DOHH2 (cell line): ENCODE results near the gene QRICH2.
A peak's percentile ranks its signal among the peaks of the same experiment; 100 is the strongest.

Experiments
- H3F3A ChIP-seq: fragments of 200-600 bp; sonication (generic), shearing (Covaris generic); 2 replicates; pipeline ENCODE4 v1.6.0; 2016; ENCODE audit warnings: antibody characterized with exemption, mild to moderate bottlenecking; ENCODE audit not compliant: control insufficient read depth, insufficient read depth
- H3K27ac ChIP-seq: fragments of 200-600 bp; sonication (generic); 2 replicates; pipeline ENCODE4 v1.5.1; 2014; ENCODE audit warnings: low read depth, mild to moderate bottlenecking, low read length, moderate library complexity
- H3K27me3 ChIP-seq: fragments of 200-600 bp; sonication (generic); 2 replicates; pipeline ENCODE4 v1.6.1; 2014; ENCODE audit warnings: mild to moderate bottlenecking, low read length, mixed read lengths; ENCODE audit not compliant: control insufficient read depth
- H3K36me3 ChIP-seq: fragments of 200-600 bp; sonication (generic); 2 replicates; pipeline ENCODE4 v1.6.1; 2014; ENCODE audit warnings: mild to moderate bottlenecking, low read length, moderate library complexity, mixed read lengths; ENCODE audit not compliant: control insufficient read depth
- H3K4me1 ChIP-seq: fragments of 200-600 bp; sonication (generic); 2 replicates; pipeline ENCODE4 v1.6.1; 2014; ENCODE audit warnings: mild to moderate bottlenecking, low read length, mixed read lengths; ENCODE audit not compliant: control insufficient read depth
- H3K4me2 ChIP-seq: fragments of 200-600 bp; sonication (generic); 2 replicates; pipeline ENCODE4 v1.6.0; 2014; ENCODE audit warnings: mild to moderate bottlenecking, low read length, moderate library complexity
- H3K4me3 ChIP-seq: fragments of 200-600 bp; sonication (generic); 2 replicates; pipeline ENCODE4 v1.5.1; 2014; ENCODE audit warnings: mild to moderate bottlenecking, low read length, mixed read lengths
- H3K79me2 ChIP-seq: fragments of 200-600 bp; sonication (generic); 2 replicates; pipeline ENCODE4 v1.6.1; 2014; ENCODE audit warnings: mild to moderate bottlenecking, low read length, mixed read lengths; ENCODE audit not compliant: control insufficient read depth
- H3K9me2 ChIP-seq: fragments of 200-600 bp; sonication (generic); replicated peaks from 2 replicates; pipeline ENCODE4 v1.6.1; 2014; ENCODE audit warnings: mild to moderate bottlenecking, low read length, mixed read lengths; ENCODE audit not compliant: control insufficient read depth
- H3K9me3 ChIP-seq: fragments of 200-600 bp; sonication (generic); 2 replicates; pipeline ENCODE4 v1.6.1; 2014; ENCODE audit warnings: antibody characterized with exemption, low read length, mixed read lengths; ENCODE audit not compliant: control insufficient read depth, insufficient read depth
- H4K20me1 ChIP-seq: fragments of 200-600 bp; sonication (generic); 2 replicates; pipeline ENCODE4 v1.6.0; 2014; ENCODE audit warnings: low read depth, mild to moderate bottlenecking, antibody characterized with exemption, low read length, moderate library complexity; ENCODE audit not compliant: control insufficient read depth, insufficient read depth
- CTCF ChIP-seq: fragments of 200-600 bp; sonication (generic); IDR thresholded peaks from one replicate; pipeline ENCODE4 v1.5.1; 2014; ENCODE audit warnings: antibody characterized with exemption, mild to moderate bottlenecking, low read depth, low read length; ENCODE audit not compliant: poor library complexity, severe bottlenecking
- EZH2phosphoT487 ChIP-seq: fragments of 200-600 bp; sonication (generic); IDR thresholded peaks from 2 replicates; pipeline ENCODE4 v1.6.1; 2017; ENCODE audit warnings: borderline replicate concordance, mild to moderate bottlenecking, antibody characterized with exemption, low read length, moderate library complexity, mixed read lengths

QRICH2 gene

DNA sequence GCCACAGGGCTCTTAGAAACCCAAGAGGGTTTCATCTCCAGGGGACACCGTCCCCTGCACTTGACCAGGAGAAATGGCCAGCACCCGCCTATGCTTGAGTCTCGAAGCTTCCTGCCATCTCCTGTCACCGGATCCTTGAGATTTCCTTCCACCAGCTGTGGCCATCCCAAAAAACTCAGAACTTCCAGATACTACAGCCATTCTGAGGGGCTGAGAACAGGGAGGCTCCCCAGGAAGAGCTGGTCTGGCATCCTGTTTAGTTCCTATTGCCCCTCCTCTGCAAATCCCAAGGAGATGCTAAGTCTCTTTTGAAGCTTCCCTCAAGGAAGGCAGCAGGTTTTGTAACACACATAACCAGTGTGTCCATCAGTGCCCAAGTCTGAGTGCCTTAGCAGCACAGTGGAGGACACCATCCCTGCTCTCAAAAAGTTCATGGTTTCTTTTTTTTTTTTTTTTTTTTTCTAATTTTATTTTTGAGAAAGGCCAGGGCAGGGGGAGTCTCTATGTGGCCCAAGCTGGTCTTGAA is 41.0 kb downstream of the QRICH2 start:
- Histone ChIP-seq H3K4me3 (peak overlapping the region; percentile 88), H3K36me3 (peaks cover 51% of the 10 kb centered on the region), H3K27ac (peak overlapping the region; percentile 91), H3K79me2 (peaks cover 57% of the 10 kb centered on the region), H3K27me3 (no peaks in the 10 kb centered on the region), H3K4me1 (peaks cover 81% of the 10 kb centered on the region), H3K4me2 (peak overlapping the region; percentile 81), H3K9me3 (no peaks in the 10 kb centered on the region), H3F3A (peaks cover 28% of the 10 kb centered on the region), H3K9me2 (no peaks in the 10 kb centered on the region), H4K20me1 (no peaks in the 10 kb centered on the region)
- TF ChIP-seq EZH2phosphoT487 (no peak), CTCF (no peak)

DNA sequence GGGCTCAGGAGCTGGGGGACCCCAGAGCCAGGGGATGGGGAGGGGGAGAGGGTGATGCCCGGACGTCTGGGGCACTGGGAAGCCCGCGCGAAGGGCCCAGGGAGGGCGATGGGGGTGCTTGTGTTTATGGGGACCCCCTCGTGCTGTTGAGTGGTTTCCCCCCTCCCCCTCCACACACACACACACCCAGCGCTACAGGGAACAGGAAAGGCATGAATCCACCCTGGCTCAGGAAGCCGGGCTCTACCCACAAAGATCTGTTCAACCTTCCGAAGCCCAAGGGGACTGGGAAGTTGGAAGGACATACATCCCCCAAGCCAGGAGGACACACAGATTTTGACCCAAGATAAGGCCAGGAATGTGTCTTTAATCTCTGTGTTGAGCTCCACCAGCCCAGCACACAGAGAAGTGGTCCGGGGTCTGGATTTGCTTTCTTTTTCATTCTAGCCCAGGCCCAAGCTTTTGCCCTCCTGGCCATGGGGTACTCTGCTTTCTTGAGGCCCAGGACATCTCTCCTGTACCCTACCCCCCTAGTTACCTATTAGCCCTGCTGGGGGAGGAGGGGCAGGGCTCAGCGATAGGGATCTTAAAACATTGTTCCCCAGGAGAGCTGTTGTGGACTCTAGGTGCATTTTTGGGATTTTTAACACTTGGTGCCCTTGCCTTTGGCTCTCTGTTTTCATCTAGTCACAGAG is 41.7 kb downstream of the QRICH2 start:
- Histone ChIP-seq H3K4me2 (peak overlapping the region; percentile 81), H3K36me3 (peaks cover 47% of the 10 kb centered on the region), H3K9me3 (no peaks in the 10 kb centered on the region), H3F3A (peaks cover 31% of the 10 kb centered on the region), H3K27me3 (no peaks in the 10 kb centered on the region), H3K4me1 (peaks cover 81% of the 10 kb centered on the region), H3K4me3 (peak overlapping the region; percentile 88), H4K20me1 (no peaks in the 10 kb centered on the region), H3K27ac (peak overlapping the region; percentile 91), H3K79me2 (peaks cover 53% of the 10 kb centered on the region), H3K9me2 (no peaks in the 10 kb centered on the region)
- TF ChIP-seq CTCF (no peak), EZH2phosphoT487 (no peak)

GRCh38 chr17:76265624-76266243 is 42.3 kb downstream of the QRICH2 start:
- no peaks in the 10 kb centered on the region for H4K20me1 ChIP-seq
- peak overlapping the region; percentile 88 for H3K4me3 ChIP-seq
- no peaks in the 10 kb centered on the region for H3K9me3 ChIP-seq
- H3K27me3 ChIP-seq = no peaks in the 10 kb centered on the region
- peaks cover 81% of the 10 kb centered on the region for H3K4me1 ChIP-seq
- peaks cover 46% of the 10 kb centered on the region for H3K79me2 ChIP-seq
- TF ChIP-seq CTCF = no peak
- TF ChIP-seq EZH2phosphoT487 = no peak
- H3K36me3 ChIP-seq = peaks cover 41% of the 10 kb centered on the region
- peak overlapping the region; percentile 81 for H3K4me2 ChIP-seq
- peak overlapping the region; percentile 91 for H3K27ac ChIP-seq
- no peaks in the 10 kb centered on the region for H3K9me2 ChIP-seq
- H3F3A ChIP-seq = peaks cover 30% of the 10 kb centered on the region
